Heart right ventricle (tissue), 16 donors: ENCODE results near the gene SLU7. TPM values are rescaled to one million over a fixed set of nuclear protein-coding genes. Genes with fewer than 3 reads are reported as not detected.

ENCODE experiments used
- ATAC-seq, 8 donors: fragments of 200-7000 bp; cut with Tn5 transposase; one replicate each; pipeline ENCODE4 v1.9.1; 2020; ENCODE audit warnings: mild to moderate bottlenecking in 8 of 8, moderate library complexity in 8 of 8, moderate number of reproducible peaks in 1 of 8
- DNase-seq, 2 donors: peaks; one replicate each; pipeline ENCODE4 v3.0.0-alpha.2; 2020
- H3K27ac ChIP-seq, 10 donors: fragments of 200-600 bp; sonication (generic) in 2 of 10; one replicate each; pipeline versions ENCODE4 v1.5.0 to v1.8.0; 2020 to 2022; ENCODE audit warnings: mild to moderate bottlenecking in 3 of 10
- H3K27me3 ChIP-seq, 7 donors: fragments of 200-600 bp; one replicate each; pipeline ENCODE4 v1.8.0; 2021 to 2022; ENCODE audit warnings: mild to moderate bottlenecking in 2 of 7
- H3K36me3 ChIP-seq, 9 donors: fragments of 200-600 bp; sonication (generic) in 1 of 9; one replicate each; pipeline versions ENCODE4 v1.5.0 to v1.8.0; 2020 to 2022; ENCODE audit warnings: mild to moderate bottlenecking in 2 of 9
- H3K4me1 ChIP-seq, 9 donors: fragments of 200-600 bp; sonication (generic) in 1 of 9; one replicate each; pipeline versions ENCODE4 v1.5.0 to v1.8.0; 2020 to 2022; ENCODE audit warnings: mild to moderate bottlenecking in 4 of 9
- H3K4me3 ChIP-seq, 10 donors: fragments of 200-600 bp; sonication (generic) in 2 of 10; one replicate each; pipeline versions ENCODE4 v1.5.0 to v1.8.0; 2020 to 2022; ENCODE audit warnings: mild to moderate bottlenecking in 7 of 10, moderate library complexity in 2 of 10
- H3K9me3 ChIP-seq, 11 donors: fragments of 200-600 bp in 10 of 11; sonication (generic) in 2 of 11; one replicate each; pipeline versions ENCODE4 v1.5.0 to v1.8.0; 2013 to 2022; ENCODE audit warnings: mild to moderate bottlenecking in 2 of 11, control low read depth in 1 of 11, moderate library complexity in 1 of 11
- CTCF ChIP-seq, 9 donors: fragments of 200-600 bp; sonication (generic) in 2 of 9; IDR thresholded peaks; one replicate each; pipeline versions ENCODE4 v1.5.0 to v1.8.0; 2021 to 2022; ENCODE audit warnings: antibody characterized with exemption in 9 of 9, mild to moderate bottlenecking in 5 of 9, moderate library complexity in 1 of 9
- WGBS, 2 donors: extraction: QIAGEN DNeasy Blood & Tissue Kit; methylation state at CpG; one replicate each; pipeline ENCODE4 v1.1.7; 2013; ENCODE audit warnings: inconsistent platforms in 1 of 2; 5-methylcytosine and 5-hydroxymethylcytosine counted together
- intact Hi-C, 10 donors: fragments of 100-400 bp; cut with DNase I; formaldehyde crosslinking; loops; one replicate each; pipeline versions ENCODE4 v1.11.1 to v1.14.2; 2022
- polyA plus RNA-seq, 2 donors: library from polyadenylated mRNA; stranded (reverse); fragments of 200-250 nt; gene quantifications; one replicate each; pipeline ENCODE4 v1.2.3, GENCODE V29; 2013
- total RNA-seq, 10 donors: library from RNA; stranded (reverse); fragmentation: NEBNext Ultra II Directional in 3 of 10; extraction: Animal tissue kit (Norgen Biotek cat#: 25700) in 3 of 10; gene quantifications; one replicate each; pipeline versions ENCODE4 v1.2.1 to v1.2.4, GENCODE V29; 2021 to 2023
- donor health status: Arrhythmogenic right ventricular cardiomyopathy.
- donor health status: ischemic (EF 13 %, LVEDD 7.1; RV severe dilation, severe dysfunction).
- donor health status: healthy with polysubstance abuse.
- donor health status: DM: no; HTN: yes; CAD: no.
- donor health status: DM: no; HTN: no; CAD: no.
- donor health status: ischemic (EF 25% LVEDD 6.9; RV normal size, moderate dysfunction).
- donor health status: ischemic (EF 25% LVEDD 5.7; RV mildly dilated, moderate dysfunction).
- donor health status: healthy.
- donor health status: DM: yes; HTN: yes; CAD: no.
- donor health status: Ischemic cardiomyopathy.
- donor health status: ischemic (EF 35%, LVEDD 5.7; RV mildly dilated, moderate dysfunction).
- donor health status: nonischemic (EF 11% LVEDD 7.7; RV severe dilation, severe dysfunction).
- donor health status: DM: yes; HTN: yes; CAD: no.
- donor health status: PGD.
- donor health status: ischemic (EF 29% LVEDD 5.4; RV normal size, mild dysfunction).
- donor health status: nonischemic (EF 23%, LVEDD 6.1; RV moderate dilation, normal function).

The SLU7 gene
- total and polyA plus RNA-seq, 12 donors, result 19.2 to 62.4 (median 40.6) TPM

- Histone ChIP-seq H3K9me3 (no peaks in the 10 kb centered on the region), H3K4me3 (no peak overlapping the region), H3K36me3 (no peaks in the 10 kb centered on the region), H3K27me3 (peaks cover 0 to 4% (median 0%) of the 10 kb centered on the region in 7 donors), H3K27ac (no peak overlapping the region), H3K4me1 (peaks cover 0 to 16% (median 0%) of the 10 kb centered on the region in 9 donors)
- DNase-seq (no peak), ATAC-seq (no peak)
- no peak for TF ChIP-seq CTCF (IDR thresholded peaks at IDR 0.05)
- intact Hi-C loops, result no loop called here
- WGBS, 2 donors, result 89 to 96% methylated on average over 2 of the region's 2 CpGs
Observed at GRCh38 chr5:160451281-160451680, 32.4 kb upstream of the SLU7 start.

GRCh38 chr5:160450164-160450932, 31.5 kb upstream of the SLU7 start:
- no peak for ATAC-seq
- WGBS, 2 donors, result 81% methylated on average over 9 of the region's 9 CpGs
- no peak for TF ChIP-seq CTCF (IDR thresholded peaks at IDR 0.05)

DNA sequence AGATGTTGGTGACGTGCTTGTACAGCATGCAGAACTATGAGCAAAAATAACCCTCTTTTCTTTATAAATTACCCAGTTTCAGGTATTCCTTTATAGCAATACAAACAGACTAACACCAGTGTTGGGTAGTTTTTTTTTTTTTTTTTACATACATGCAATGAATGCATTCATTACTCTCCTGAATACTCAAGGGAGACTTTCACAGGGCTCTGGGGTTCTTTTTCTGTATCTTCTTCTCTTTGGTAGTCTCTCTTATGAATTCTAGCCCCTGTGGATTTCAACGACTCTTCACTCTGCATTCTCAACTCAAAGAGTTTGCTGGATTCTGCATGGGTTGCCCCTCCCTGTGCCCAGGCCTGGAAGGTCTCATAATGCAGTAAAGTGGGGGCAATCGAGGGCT, 30.6 kb upstream of the SLU7 start:
- no peak for DNase-seq

More at GRCh38 chr5:160450164-160450932, 31.5 kb upstream of the SLU7 start:
- no peak for DNase-seq
- no peaks in the 10 kb centered on the region for H3K36me3 ChIP-seq
- no peak overlapping the region for H3K4me3 ChIP-seq
- intact Hi-C loops, result no loop called here
- no peaks in the 10 kb centered on the region for H3K9me3 ChIP-seq
- H3K27me3 ChIP-seq, result peaks cover 0 to 4% (median 0%) of the 10 kb centered on the region in 7 donors
- peaks cover 0 to 16% (median 0%) of the 10 kb centered on the region in 9 donors for H3K4me1 ChIP-seq
- no peak overlapping the region for H3K27ac ChIP-seq

GRCh38 chr5:160448886-160449285, 30.0 kb upstream of the SLU7 start:
- ATAC-seq (no peak), DNase-seq (no peak)
- H3K9me3 ChIP-seq, result no peaks in the 10 kb centered on the region
- H3K27me3 ChIP-seq, result no peaks in the 10 kb centered on the region
- H3K36me3 ChIP-seq, result no peaks in the 10 kb centered on the region
- intact Hi-C loops, result no loop called here
- H3K4me3 ChIP-seq, result no peak overlapping the region
- 64 to 74% methylated on average over 1 of the region's 1 CpG for WGBS, 2 donors
- TF ChIP-seq CTCF (IDR thresholded peaks at IDR 0.05), result no peak
- H3K4me1 ChIP-seq, result peaks cover 0 to 16% (median 0%) of the 10 kb centered on the region in 9 donors
- no peak overlapping the region for H3K27ac ChIP-seq

More for the DNA sequence above, 30.6 kb upstream of the SLU7 start:
- no peaks in the 10 kb centered on the region for H3K27me3 ChIP-seq
- H3K9me3 ChIP-seq, result no peaks in the 10 kb centered on the region
- 89 to 90% methylated on average over 3 of the region's 3 CpGs for WGBS, 2 donors
- ATAC-seq, result no peak
- H3K27ac ChIP-seq, result no peak overlapping the region
- TF ChIP-seq CTCF (IDR thresholded peaks at IDR 0.05), result no peak
- peaks cover 0 to 16% (median 0%) of the 10 kb centered on the region in 9 donors for H3K4me1 ChIP-seq
- H3K4me3 ChIP-seq, result no peak overlapping the region
- intact Hi-C loops, result no loop called here
- no peaks in the 10 kb centered on the region for H3K36me3 ChIP-seq
